OCI-LY1 (cell line): ENCODE measurements around the gene NDUFB7.

Source experiments
- EZH2 ChIP-seq: fragments of 200-600 bp; sonication (generic), shearing (Covaris generic); IDR thresholded peaks from 2 replicates; pipeline ENCODE4 v1.8.0; 2017; ENCODE audit warnings: borderline replicate concordance, mixed run types, mild to moderate bottlenecking, antibody characterized with exemption, low read length, moderate library complexity, mixed read lengths
- TF ChIP-seq, protein P1 (sequence below): fragments of 200-600 bp; sonication (generic), shearing (Covaris generic); IDR thresholded peaks from 2 replicates; pipeline ENCODE4 v1.5.1; 2017; ENCODE audit warnings: mild to moderate bottlenecking, antibody characterized with exemption, low read length, moderate library complexity, mixed read lengths

DNA sequence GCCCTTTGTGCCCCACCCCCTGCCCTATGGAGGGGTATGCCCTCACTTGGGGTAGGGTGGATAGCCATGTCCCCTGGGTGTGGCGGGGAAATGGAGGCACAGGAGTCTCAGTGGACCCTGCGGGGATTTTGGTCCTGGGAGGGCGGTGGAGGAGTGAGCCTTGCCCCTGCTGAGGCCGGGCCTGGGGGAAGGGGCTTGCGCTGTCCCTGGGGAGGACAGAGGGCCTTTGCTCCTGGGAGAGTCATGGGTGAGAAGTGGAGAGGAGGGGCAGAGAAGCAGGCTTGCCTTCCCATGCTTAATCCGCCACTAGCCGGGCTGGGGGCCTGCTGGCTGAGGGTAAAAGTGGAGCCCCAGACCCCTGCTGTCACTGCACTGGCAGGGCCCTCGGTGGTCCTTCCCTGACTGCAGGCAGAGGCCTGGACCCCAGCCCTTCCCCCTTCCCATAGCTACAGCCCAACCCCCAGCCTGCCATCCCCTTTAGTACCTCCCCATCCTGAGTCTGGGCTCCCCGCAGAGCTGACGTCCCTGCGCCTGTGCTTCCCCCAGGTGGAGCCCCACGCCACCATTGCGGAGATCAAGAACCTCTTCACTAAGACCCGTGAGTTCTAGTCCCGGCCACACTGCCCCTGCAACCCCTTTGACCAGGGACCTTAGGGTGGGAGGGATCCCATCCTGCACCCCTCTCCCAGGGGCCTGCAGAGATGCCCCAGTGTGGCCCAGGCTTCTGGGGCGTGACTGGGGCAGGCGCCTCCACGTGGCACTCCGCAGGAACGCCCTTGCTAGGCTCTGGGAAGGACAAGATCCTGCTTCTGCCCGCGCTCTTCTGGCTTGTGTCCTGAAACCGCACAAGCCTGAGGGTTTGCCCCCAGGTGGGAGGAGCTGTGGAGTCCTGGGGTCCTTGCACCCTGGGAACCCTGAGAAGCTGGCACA, 8.9 kb downstream of the NDUFB7 start:
- TF ChIP-seq, protein P1, sequence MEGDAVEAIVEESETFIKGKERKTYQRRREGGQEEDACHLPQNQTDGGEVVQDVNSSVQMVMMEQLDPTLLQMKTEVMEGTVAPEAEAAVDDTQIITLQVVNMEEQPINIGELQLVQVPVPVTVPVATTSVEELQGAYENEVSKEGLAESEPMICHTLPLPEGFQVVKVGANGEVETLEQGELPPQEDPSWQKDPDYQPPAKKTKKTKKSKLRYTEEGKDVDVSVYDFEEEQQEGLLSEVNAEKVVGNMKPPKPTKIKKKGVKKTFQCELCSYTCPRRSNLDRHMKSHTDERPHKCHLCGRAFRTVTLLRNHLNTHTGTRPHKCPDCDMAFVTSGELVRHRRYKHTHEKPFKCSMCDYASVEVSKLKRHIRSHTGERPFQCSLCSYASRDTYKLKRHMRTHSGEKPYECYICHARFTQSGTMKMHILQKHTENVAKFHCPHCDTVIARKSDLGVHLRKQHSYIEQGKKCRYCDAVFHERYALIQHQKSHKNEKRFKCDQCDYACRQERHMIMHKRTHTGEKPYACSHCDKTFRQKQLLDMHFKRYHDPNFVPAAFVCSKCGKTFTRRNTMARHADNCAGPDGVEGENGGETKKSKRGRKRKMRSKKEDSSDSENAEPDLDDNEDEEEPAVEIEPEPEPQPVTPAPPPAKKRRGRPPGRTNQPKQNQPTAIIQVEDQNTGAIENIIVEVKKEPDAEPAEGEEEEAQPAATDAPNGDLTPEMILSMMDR, result no peak
- no peak for TF ChIP-seq EZH2
